ENCODE measurements around the gene FGD2. TPM values are rescaled to one million over a fixed set of nuclear protein-coding genes. Genes with fewer than 3 reads are reported as not detected.

The FGD2 gene
- total RNA-seq, 1 experiment from 2014 or later = 0.17 TPM

Other genes starting within 250 kb of the FGD2 start
- 0.04 and 0.42 TPM in 2 replicates for gene CPNE5, start 166.2 kb upstream of the FGD2 start, total RNA-seq (2014; rRNA removed; shearing (Covaris generic))
- gene PPIL1, start 130.9 kb upstream of the FGD2 start, total RNA-seq (2014; rRNA removed; shearing (Covaris generic)) = 86.0 and 91.1 TPM in 2 replicates
- 15.6 and 19.9 TPM in 2 replicates for gene C6orf89, start 119.7 kb upstream of the FGD2 start, total RNA-seq (2014; rRNA removed; shearing (Covaris generic))
- gene PI16, start 50.9 kb upstream of the FGD2 start, total RNA-seq (2014; rRNA removed; shearing (Covaris generic)) = not detected in 2 replicates
- 286 and 299 TPM in 2 replicates for gene MTCH1, start 19.5 kb upstream of the FGD2 start, total RNA-seq (2014; rRNA removed; shearing (Covaris generic))
- 89.7 and 93.6 TPM in 2 replicates for gene PIM1, start 164.5 kb downstream of the FGD2 start, total RNA-seq (2014; rRNA removed; shearing (Covaris generic))

Data from H7 (cell line).